ENCODE measurements around the gene CACNA2D4.

CACNA2D4 gene

DNA sequence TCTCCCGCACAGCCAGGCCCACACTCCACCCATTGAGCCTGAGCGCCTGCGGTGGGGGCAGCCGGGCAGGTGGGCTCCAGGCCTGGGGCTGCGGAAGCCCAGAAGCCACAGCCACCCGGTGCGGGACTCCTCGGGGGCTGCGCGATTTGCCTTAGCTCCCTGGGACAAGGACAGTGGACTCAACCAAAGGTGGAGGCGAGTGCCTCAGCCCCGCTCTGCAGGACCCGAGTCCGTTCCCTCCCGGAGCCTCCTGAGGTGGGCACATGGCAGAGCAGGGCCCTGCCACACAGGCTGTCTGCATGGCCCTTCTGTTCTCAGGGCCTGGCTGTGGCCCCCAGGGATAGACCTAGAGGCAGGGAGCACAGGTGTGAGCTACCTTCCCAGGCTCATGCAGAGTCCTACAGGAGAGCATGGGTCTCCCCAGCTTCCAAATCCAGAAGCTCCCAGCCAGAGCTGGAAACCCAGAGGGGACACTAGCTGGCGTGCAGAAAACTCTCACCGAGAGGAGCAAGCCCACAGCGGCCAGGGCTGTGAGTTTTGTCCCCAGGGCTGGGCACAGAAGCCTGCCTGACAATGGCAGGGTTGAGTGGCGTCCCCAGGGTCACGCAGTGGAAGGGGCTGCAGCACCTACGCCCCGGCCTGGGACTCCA, 120.3 kb downstream of the CACNA2D4 start:
- no peak for DNase-seq

DNA sequence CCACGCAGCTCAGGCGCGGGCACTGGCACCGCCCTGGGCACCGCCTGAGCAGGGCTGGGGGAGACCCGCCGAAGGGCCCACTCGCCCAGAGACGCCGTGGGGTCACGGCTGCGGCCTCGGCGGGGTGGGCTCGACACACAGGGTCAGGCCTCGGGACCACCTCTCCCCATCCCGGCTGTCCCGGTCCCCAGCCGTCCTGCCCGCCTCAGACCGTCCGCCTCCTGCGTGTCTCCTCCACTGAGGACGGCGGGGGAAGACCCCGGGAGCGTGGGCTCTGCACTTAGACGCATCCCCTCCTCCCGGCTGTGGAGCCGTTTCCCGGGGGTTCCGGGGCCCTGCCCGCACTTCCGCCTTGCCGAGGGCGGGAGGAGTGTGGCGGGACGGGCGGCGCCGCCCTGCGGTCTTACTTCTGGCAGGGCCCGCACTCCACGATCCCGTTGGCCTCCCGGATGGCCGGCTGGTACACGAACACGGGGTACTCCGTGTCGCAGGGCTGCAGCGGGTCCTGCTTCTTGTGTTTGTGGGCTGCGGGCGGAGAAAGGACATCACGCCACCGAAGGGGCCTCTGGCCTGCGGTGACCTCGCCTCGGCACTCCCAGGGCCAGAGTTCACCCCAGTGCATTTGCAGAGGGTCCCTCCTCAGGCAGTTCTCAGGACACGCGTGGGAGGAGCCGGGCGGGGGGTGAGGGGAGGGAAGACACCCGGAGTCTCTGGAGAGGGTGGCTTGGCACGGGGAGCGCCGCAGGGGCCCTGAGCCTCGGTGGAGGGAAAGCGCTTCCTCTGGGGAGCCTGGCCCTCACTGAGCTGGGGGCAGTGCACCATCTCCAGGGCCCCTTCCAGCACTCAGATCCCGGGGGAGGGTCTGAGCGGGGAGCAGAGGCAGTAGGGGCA, 121.2 kb downstream of the CACNA2D4 start:
- DNase-seq = no peak

DNA sequence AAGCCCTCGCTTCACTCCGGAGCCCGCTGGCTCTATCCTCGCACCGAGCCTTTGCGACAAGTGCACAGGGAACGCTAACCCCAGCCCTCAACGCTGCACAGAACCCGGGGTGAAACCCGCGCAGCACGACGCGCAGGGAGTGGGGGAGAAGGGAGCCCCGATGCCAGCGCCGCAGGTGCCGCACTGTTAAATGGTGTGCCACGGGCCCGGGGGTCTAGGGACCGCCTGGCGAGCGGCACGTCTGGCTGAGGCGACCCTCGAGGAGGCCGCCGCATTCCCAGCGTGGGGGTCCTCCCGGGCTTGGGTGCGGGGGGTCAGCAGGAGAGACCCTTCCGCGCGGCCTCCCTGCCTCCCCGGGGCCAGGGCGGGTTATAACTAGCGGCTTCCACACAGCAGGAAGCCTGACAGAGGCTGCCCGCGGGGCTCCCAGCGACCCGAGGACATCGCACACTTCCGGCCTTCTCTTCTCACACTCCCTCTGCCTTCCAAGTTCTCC, 121.9 kb downstream of the CACNA2D4 start:
- no peak for DNase-seq

DNA sequence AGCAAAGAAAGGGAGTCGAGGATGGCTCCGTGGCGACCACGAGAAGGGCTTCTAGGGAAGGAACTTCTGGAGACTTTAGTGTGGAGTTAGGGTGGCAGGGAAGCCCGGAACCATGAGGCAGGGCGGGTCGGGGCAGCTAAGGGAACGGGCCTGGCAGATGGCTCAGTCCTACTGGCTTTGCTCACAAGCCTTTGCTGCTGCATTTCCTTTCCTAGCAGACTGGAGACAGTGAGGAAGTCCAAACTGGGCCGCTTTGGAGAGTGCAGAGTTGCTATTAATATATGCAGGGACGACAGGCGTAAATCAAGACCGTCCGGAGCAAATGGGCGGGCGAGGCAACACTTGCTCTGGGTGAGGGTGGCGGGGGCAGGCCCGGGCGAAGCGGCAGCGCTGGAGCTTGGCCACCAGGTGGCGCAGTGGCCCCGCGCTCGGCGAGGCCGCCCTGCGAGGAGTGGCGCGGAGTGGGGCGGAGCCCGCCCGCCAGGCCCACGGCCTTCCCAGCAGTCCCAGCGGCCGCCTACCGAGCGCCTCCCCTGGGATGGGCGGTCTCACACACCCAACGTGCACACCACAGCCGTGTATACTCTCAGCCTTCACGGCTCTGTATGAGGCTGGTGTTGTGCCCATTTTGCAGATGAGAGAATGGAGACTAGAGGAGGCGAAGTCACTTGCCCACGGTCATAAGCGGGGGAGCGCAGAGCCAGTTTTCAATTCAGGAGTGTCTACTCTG, 122.5 kb downstream of the CACNA2D4 start:
- DNase-seq = no peak

DNA sequence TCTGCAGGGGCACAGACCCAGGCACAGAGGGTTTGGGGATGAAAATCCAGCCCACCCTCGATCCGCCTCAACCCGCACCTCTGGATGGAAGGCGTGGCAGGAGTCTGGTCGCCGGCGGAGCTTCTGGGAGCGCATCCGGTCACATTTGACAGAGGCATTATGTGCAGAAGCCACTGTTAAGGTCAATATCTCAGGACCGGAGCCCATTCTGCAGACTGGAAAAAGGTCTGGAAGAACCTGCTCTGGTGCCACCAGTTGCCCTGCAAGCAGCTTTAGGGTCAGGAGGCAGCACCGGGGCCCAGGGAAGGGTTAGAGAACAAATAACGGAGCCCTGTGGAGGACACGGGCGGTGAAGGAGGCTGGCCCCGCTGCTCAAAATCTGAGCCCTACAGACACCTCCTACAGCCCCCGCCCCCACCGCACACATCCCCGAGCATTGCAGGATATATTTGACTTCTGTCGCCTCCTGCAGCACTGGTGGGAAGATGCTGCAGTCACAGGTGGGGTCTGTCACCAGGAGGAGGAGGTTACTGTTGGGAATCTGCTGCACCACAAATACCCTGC, 123.1 kb downstream of the CACNA2D4 start:
- DNase-seq = no peak

DNA sequence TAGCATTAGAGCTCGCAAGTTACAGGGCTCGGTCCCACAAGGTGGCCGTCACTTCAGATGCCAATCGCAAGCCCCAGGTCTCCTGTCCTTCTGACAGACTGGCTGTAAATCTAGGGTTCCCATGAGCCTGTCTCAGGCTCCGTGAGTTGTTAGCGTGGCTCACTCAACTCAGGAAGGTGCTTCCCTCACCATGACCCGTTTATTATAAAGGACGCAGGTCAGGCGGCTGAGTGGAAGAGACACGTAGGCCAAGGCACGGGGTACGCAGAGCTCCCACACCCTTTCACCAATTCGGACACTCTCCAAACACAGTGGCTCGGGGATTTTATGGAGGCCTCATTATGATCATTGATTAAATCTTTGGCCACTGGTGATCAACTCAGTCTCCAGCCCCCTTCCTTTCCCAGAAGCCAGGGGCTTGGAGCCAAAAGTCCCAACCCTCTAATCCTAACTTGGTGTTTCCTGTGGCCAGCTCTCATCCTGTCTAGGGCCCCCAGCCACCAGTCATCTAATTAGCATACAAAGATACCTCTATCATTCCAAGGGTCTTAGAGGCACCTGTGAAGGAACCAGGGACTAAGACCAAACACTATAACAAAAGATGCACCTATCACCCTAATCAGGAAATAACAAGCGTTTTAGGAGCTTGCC, 123.9 kb downstream of the CACNA2D4 start:
- DNase-seq = no peak

DNA sequence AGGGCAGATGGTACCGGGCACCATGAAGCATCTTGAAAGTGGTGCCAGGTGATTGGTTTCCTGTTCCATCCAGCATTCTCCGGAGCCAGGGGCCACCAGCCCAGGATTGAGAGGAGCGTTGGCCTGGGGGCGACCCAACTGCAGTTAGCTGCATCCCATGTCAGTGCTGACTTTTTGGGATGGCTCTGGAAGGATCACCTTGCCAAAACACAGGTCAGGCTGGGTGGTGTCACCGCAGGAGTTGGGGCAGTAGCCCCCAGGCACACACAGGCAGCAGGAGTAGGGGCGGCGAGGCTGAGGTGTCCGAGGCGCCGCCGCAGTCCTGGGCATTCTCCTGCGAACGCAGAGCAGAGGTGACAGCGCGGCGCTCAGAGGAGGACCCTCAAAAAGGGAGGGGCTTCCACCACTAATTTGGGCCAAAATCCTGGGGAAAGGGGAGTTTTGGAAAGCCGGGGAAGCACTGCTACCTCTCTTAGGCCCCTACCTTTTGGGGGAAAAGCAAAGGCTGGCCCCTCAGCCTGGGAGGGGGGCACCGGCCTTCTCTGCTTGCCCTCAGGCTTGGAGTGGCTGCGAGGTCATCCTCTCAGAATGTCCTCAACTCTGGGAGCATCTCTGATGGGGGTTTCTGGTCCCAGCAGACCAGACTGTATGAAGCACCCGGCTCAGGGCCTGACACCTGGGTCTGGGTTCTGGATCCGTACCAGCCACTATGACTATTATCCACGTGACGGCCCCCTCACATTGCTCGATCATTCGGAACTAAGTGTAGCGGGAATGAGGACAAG, 124.8 kb downstream of the CACNA2D4 start:
- no peak for DNase-seq

DNA sequence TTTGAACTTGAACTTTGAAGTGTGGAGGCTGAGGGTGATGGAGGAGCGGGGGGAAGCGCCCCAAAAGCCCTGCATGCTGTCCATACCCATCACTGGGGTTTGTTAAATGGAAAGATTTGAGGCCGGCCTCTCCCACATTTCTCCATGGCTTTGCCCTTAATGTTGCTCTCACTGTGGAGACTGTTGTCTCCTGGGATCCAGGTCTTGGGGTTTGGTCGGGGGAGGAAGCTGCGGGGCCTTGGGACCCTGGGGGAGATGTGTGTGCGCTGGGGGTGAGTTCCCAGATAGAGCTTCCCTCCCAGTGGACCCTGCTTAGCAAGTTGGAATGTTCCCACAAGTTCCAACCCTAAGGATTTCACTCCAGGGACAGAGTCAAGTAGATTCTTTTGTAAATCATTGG, 126.0 kb downstream of the CACNA2D4 start:
- no peak for DNase-seq

DNA sequence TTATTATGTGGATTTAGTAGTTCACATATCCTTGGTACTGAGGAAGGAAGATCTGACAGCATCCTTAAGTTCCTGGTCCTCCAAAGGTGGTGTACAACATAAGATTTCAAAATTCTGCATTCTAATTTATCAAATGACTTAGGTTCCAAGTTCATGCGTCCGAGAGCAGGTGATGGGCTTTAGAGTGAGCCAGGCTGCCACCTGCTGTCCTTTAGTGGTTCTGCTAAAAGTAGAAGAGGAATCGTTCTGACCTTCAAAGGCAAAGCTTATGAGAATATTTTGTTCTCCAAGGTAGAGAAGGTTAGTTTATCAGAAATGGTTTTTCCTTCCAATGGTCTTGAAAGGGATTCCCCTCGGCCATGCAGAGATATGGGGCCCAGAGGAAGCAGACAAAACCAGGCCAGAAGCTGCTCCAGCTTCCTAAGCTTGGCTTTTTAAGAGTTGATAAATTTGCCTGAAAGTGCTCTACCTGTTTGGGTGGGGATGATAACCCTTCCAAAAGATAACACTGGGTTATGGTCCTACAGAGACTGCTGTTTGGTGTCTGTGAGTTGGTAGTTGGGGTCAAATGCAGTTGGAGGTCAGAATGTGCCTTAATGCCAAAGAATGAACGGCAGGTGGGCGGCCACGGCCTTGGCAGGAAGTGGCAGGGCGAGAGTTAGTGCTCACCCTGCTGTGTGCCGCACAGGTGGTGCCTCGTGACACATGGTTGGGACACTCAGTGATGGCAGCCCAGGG, 127.2 kb downstream of the CACNA2D4 start:
- DNase-seq = peak; percentile 18

DNA sequence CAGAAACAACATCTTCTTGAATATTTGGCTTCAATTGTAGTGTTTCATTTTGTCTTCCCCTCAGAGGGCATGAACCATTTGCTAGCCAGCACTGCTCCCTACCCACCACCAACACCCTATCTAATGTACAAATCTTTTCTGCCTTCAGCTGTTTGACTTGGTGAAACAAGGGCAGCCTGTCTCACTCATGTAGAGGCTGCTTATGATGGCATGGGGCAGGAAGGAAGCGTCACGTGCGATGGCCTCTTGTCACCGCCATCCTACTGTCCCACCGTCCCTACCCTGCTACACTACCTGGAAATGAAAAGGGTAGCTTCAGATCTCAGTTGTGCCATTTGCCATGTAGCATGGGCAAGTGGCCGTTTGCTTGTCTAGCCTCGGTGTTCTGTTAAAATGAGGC, 128.0 kb downstream of the CACNA2D4 start:
- no peak for DNase-seq

DNA sequence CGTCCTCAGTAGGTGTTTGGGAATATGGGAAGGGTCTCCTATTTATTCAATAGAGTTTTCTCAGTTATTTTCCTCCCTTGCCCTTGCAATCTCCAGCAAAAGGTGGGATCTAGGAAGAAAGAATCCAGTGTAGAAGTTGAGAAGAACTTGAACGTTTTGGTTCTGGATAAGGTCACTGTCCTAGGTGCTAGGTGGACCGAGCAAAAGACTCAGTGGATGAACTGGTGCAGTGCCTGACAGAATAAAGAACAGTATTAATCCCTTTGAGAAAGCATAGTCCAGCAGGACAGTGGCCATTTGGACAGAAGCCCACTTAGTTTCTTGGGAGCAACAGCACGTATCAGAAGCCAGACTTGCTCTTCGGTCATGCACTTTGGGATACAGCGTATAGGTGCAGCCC, 130.7 kb downstream of the CACNA2D4 start:
- DNase-seq = no peak

DNA sequence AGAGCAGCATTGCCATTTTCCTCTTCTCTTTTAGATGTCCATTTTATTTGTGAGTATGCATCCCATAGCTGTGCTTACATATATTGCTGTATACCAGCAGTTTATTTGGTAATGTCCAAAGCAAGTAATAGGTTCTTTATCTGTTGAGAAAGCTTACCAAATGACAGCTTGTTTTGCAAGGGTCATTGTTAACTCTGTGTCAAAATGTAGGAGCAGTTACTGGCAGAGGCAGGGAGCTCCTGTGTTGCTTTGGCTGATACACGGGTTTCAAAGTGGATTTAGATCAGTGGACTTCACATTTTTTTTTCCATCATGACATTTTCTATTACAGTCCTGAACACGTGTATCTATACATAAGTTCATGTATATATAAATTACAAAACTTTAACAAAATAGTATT, 136.2 kb downstream of the CACNA2D4 start:
- DNase-seq = no peak

DNA sequence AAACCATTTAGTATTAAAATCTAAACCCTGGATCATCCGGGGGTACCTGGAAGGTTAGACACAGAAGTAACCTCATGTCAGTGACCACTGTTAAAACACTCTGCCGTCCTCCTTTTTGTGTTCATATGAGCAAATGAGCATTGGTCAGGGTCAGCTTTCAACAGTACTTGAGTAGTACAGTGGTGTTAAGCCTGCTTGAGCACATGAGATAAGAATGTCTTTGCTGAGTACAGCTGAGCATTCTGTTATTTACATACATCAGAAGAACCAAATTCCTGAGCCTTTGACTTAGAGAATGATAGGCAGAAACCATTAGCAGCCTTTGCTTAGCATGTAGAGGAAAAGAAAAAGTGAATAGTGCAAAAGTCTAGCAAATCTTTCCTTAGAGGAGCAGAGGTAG, 136.7 kb downstream of the CACNA2D4 start:
- no peak for DNase-seq

DNA sequence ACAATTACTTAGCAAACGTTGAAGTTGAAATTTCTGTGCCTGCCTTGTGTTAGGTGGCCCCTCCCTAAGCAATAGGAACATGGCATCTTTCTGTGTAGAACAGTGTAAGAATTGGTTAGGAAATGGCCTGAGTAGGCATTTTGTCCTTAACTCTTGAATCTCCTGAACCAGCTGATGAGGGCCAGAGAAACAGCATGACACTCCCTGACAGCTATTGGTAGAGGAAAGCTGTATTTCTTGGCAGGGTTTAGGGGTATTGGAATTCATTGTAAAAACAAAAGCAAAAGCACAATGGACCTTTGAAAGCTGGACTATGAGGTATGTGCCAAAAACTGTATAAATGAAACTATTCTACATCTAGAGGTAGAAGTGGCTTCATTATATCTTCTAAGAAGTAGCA, 138.7 kb downstream of the CACNA2D4 start:
- no peak for DNase-seq

DNA sequence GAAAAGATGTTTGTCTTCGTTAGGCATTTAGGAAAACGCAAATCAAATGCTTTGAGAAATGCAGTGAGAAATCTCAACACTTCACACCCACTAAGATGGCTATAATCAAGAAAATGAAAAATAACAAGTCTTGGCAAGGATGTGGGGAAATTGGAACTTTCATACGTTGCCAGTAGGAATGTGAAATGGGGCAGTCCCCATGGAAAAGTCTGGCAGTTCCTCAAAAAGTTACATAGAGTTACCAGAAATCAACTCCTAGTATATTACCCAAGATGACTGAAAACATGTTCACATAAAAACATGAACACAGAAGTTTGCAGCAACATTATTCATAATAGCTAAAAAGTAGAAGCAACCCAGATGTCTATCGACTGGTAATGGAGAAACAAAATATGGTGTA, 139.5 kb downstream of the CACNA2D4 start:
- no peak for DNase-seq

DNA sequence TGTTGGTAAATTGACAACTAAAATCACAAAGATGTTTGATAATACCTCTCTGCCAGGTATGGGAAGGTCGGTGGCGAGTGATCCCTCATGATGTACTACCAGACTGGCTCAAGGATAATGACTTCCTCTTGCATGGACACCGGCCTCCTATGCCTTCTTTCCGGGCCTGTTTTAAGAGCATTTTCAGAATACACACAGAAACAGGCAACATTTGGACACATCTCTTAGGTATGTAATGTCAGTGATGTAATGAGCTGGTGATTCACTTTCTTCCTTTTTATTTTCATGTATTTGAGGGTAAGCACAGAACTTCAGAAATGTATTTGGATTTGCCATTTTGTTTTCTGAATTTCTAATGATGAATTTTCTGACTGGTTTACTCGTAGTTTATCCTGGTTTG, 140.7 kb downstream of the CACNA2D4 start:
- DNase-seq = no peak

DNA sequence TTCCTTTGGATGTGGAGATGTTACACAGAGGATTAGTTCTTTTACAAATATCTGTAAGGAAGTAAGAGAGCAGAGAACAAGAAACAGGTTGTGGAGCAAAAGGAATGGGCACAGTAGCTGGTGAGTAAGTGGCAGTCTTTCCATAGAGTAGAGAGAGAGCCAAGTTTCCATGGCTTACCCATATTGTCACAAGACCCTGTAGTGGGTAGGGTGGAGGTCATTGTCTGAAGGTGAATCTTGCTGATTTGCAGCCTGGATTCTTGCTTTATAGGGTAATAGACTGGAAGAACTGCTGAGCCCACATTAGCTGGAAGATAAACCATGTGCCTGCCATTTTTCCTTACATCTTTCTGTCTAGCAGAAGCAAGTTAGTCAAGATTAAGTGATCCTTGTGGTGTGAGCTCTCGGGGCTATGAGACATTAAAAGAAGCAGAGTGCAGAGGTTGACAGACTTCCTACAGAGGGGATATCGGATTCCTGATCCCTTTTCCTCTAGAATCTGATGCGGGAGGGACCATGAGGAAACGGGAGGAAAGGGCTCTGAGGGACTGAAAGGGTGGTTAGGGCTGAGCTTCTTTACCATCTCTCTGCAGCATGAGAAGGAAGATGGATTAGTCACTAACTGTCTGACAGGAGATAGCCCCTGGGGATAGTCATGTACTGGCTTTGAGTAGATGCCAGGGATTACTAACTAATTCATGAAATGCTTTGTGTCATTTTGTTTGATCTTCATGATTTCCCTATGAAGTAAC, 142.1 kb downstream of the CACNA2D4 start:
- DNase-seq = no peak

DNA sequence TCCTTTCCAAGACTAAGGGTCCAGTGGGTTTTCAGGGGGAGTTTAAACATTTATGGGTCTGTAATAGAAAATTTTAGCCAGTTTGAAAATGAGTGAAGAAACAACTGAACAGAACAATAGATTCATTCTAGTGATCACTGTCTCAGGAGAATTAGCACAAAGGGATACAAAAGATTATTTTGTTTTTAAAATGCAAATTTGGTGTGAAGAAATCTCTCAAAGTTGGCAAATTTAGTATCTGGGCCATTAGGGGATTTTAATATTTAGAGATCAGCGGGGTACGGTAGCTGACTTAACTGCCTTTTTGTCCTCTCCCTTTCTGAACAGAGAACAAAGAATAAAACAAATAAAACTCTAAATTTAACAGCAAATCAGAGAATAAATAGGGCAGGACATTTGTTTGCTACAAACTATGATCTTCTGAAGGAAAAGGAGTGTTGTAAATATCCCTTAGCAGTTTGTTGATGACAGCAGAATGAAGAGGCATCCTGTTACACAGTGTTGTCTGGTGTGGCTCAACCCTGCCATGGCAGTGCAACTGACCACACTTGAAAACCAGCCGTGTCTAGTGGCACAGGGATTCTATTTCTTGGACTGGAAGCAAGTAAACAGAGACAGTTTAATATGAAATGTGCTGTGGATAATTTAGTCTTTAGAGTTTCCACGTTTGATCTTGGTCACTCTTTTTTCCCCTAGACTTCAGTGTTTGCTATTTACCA, 144.4 kb downstream of the CACNA2D4 start:
- DNase-seq = no peak

DNA sequence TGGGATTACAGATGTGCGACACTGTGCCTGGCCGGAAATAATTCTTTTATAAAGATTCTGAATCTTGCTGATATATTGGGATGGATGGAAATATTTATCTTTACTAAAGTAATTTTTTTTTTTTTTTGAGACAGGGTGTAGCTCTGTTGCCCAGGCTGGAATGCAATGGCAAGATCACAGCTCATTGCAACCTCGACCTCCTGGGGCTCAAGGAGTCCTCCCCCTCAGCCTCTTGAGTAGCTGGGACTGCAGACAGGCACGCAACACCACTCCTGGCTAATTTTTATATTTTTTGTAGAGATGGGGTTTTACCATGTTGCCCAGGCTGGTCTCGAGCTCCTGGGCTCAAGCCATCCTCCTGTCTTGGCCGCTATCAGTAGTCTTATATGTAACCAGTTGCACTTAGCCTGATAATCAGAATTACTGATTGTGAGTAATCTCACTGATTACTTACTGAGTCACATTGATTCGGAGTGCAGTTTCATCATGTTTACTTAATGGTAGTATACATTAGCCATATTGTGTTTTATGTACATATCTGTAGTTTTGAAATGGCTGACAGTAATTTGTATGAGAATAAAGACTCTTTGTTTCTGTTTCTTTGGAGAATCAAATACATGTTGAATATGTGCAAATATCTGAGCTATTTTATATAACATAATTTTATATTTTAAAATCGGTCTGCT, 148.5 kb downstream of the CACNA2D4 start:
- no peak for DNase-seq
